Subcutaneous abdominal adipose tissue (tissue), 5 donors: Measurements from ENCODE around the gene PIPOX.

Experiments used
- H3K27ac ChIP-seq: one replicate; pipeline ENCODE4 v1.7.0; 2013; ENCODE audit warnings: low read depth, mild to moderate bottlenecking, inconsistent platforms, low read length, moderate library complexity
- H3K27me3 ChIP-seq, 5 donors: one replicate each; pipeline ENCODE4 v1.7.0; 2013; ENCODE audit warnings: low read length in 5 of 5, inconsistent platforms in 1 of 5; ENCODE audit not compliant: control insufficient read depth in 5 of 5, insufficient read depth in 4 of 5
- H3K36me3 ChIP-seq, 5 donors: one replicate each; pipeline ENCODE4 v1.7.0; 2013; ENCODE audit warnings: low read length in 5 of 5; ENCODE audit not compliant: control insufficient read depth in 5 of 5, insufficient read depth in 5 of 5
- H3K4me1 ChIP-seq, 5 donors: one replicate each; pipeline ENCODE4 v1.7.0; 2013; ENCODE audit warnings: low read length in 5 of 5, mild to moderate bottlenecking in 3 of 5, moderate library complexity in 1 of 5; ENCODE audit not compliant: control insufficient read depth in 5 of 5, insufficient read depth in 5 of 5
- H3K4me3 ChIP-seq, 5 donors: one replicate each; pipeline ENCODE4 v1.7.0; 2013; ENCODE audit warnings: low read length in 5 of 5, low read depth in 1 of 5
- H3K9ac ChIP-seq, 5 donors: one replicate each; pipeline ENCODE4 v1.7.0; 2013; ENCODE audit warnings: low read length in 5 of 5, mild to moderate bottlenecking in 4 of 5, moderate library complexity in 3 of 5
- H3K9me3 ChIP-seq, 5 donors: one replicate each; pipeline ENCODE4 v1.7.0; 2013; ENCODE audit warnings: low read length in 5 of 5; ENCODE audit not compliant: control insufficient read depth in 5 of 5
- donor health status: healthy.
- donor health status: healthy.
- donor health status: healthy.
- donor health status: healthy.
- donor health status: healthy.

Gene PIPOX

GRCh38 chr17:29069526-29070041, 26.6 kb downstream of the PIPOX start:
- Histone ChIP-seq H3K4me3 (peak overlapping the region in 1 of 5 donors; percentile 30), H3K4me1 (no peaks in the 10 kb centered on the region), H3K36me3 (peaks cover 0 to 5% (median 2%) of the 10 kb centered on the region in 5 donors), H3K27ac (no peak overlapping the region), H3K27me3 (peaks cover 5 to 33% (median 13%) of the 10 kb centered on the region in 5 donors), H3K9ac (no peak overlapping the region), H3K9me3 (no peaks in the 10 kb centered on the region)

GRCh38 chr17:29070308-29070707, 27.4 kb downstream of the PIPOX start:
- Histone ChIP-seq H3K4me1 (no peaks in the 10 kb centered on the region), H3K4me3 (no peak overlapping the region), H3K9ac (no peak overlapping the region), H3K36me3 (peaks cover 0 to 8% (median 2%) of the 10 kb centered on the region in 5 donors), H3K27me3 (peaks cover 2 to 31% (median 13%) of the 10 kb centered on the region in 5 donors), H3K9me3 (no peaks in the 10 kb centered on the region), H3K27ac (no peak overlapping the region)

- no peak overlapping the region for H3K9ac ChIP-seq
- peaks cover 0 to 8% (median 2%) of the 10 kb centered on the region in 5 donors for H3K36me3 ChIP-seq
- no peak overlapping the region for H3K4me3 ChIP-seq
- H3K9me3 ChIP-seq: no peaks in the 10 kb centered on the region
- no peaks in the 10 kb centered on the region for H3K4me1 ChIP-seq
- H3K27me3 ChIP-seq: peaks cover 0 to 28% (median 13%) of the 10 kb centered on the region in 5 donors
- no peak overlapping the region for H3K27ac ChIP-seq
Observed at GRCh38 chr17:29070781-29071180, 27.8 kb downstream of the PIPOX start.

- Histone ChIP-seq H3K36me3 (peaks cover 0 to 8% (median 3%) of the 10 kb centered on the region in 5 donors), H3K27me3 (peaks cover 0 to 26% (median 13%) of the 10 kb centered on the region in 5 donors), H3K9me3 (no peaks in the 10 kb centered on the region), H3K9ac (no peak overlapping the region), H3K4me1 (no peaks in the 10 kb centered on the region), H3K27ac (no peak overlapping the region), H3K4me3 (no peak overlapping the region)
Observed at GRCh38 chr17:29071303-29071702, 28.4 kb downstream of the PIPOX start.

- Histone ChIP-seq H3K9me3 (no peaks in the 10 kb centered on the region), H3K4me1 (no peaks in the 10 kb centered on the region), H3K27ac (no peak overlapping the region), H3K36me3 (peaks cover 0 to 21% (median 11%) of the 10 kb centered on the region in 5 donors), H3K4me3 (no peak overlapping the region), H3K9ac (no peak overlapping the region), H3K27me3 (peaks cover 0 to 26% (median 13%) of the 10 kb centered on the region in 5 donors)
Observed at GRCh38 chr17:29073045-29073444, 30.1 kb downstream of the PIPOX start.

- Histone ChIP-seq H3K36me3 (peaks cover 0 to 26% (median 11%) of the 10 kb centered on the region in 5 donors), H3K4me1 (no peaks in the 10 kb centered on the region)
Observed at GRCh38 chr17:29073520-29073919, 30.6 kb downstream of the PIPOX start.

GRCh38 chr17:29074488-29074887, 31.5 kb downstream of the PIPOX start:
- H3K27me3 ChIP-seq: peaks cover 0 to 20% (median 13%) of the 10 kb centered on the region in 5 donors
- H3K27ac ChIP-seq: no peak overlapping the region
- H3K9me3 ChIP-seq: no peaks in the 10 kb centered on the region
- H3K4me3 ChIP-seq: no peak overlapping the region
- H3K36me3 ChIP-seq: peaks cover 0 to 35% (median 19%) of the 10 kb centered on the region in 5 donors
- no peak overlapping the region for H3K9ac ChIP-seq
- H3K4me1 ChIP-seq: no peaks in the 10 kb centered on the region

More at GRCh38 chr17:29073520-29073919, 30.6 kb downstream of the PIPOX start:
- Histone ChIP-seq H3K4me3 (no peak overlapping the region), H3K27me3 (peaks cover 0 to 26% (median 13%) of the 10 kb centered on the region in 5 donors), H3K27ac (no peak overlapping the region), H3K9me3 (no peaks in the 10 kb centered on the region), H3K9ac (no peak overlapping the region)

- Histone ChIP-seq H3K4me1 (no peaks in the 10 kb centered on the region), H3K4me3 (no peak overlapping the region), H3K27ac (no peak overlapping the region), H3K36me3 (peaks cover 0 to 51% (median 31%) of the 10 kb centered on the region in 5 donors), H3K27me3 (peaks cover 0 to 9% (median 8%) of the 10 kb centered on the region in 5 donors), H3K9me3 (no peaks in the 10 kb centered on the region), H3K9ac (no peak overlapping the region)
Observed at GRCh38 chr17:29076087-29076486, 33.1 kb downstream of the PIPOX start.

- Histone ChIP-seq H3K27me3 (peaks cover 0 to 6% (median 3%) of the 10 kb centered on the region in 5 donors), H3K4me3 (no peak overlapping the region), H3K4me1 (no peaks in the 10 kb centered on the region), H3K9me3 (no peaks in the 10 kb centered on the region), H3K27ac (no peak overlapping the region), H3K36me3 (peaks cover 0 to 58% (median 33%) of the 10 kb centered on the region in 5 donors), H3K9ac (no peak overlapping the region)
Observed at GRCh38 chr17:29076722-29077121, 33.8 kb downstream of the PIPOX start.

- Histone ChIP-seq H3K9ac (no peak overlapping the region), H3K9me3 (no peaks in the 10 kb centered on the region), H3K4me3 (no peak overlapping the region), H3K36me3 (peaks cover 0 to 64% (median 39%) of the 10 kb centered on the region in 5 donors), H3K27ac (no peak overlapping the region), H3K27me3 (peaks cover 0 to 6% (median 3%) of the 10 kb centered on the region in 5 donors), H3K4me1 (no peaks in the 10 kb centered on the region)
Observed at GRCh38 chr17:29077320-29077719, 34.4 kb downstream of the PIPOX start.
